Measurements from ENCODE around the gene CRTC3. TPM values are rescaled to one million over a fixed set of nuclear protein-coding genes. Genes with fewer than 3 reads are reported as not detected.

CRTC3 gene
- total and polyA plus RNA-seq, 2 of the 13 experiments (the other 11 are each of a cell fraction or from before 2014, with no cell fraction given), result 8.4 to 11.8 TPM

- TF ChIP-seq ZNF691 (CRISPR knock-in tag; IDR thresholded peaks at IDR 0.05; ENCODE audit: borderline replicate concordance, low read depth), result no peak
- no peak for TF ChIP-seq ZKSCAN1 (IDR thresholded peaks at IDR 0.05; ENCODE audit: low read length)
- no peak for TF ChIP-seq FOXA1 (IDR thresholded peaks at IDR 0.05)
- no peak for TF ChIP-seq FOXA1 (CRISPR knock-in tag; IDR thresholded peaks at IDR 0.05)
- TF ChIP-seq ZNF788 (CRISPR knock-in tag; IDR thresholded peaks at IDR 0.05; ENCODE audit: borderline replicate concordance), result no peak
- TF ChIP-seq HINFP (CRISPR knock-in tag; IDR thresholded peaks at IDR 0.05; ENCODE audit: low read depth), result no peak
- no peak for TF ChIP-seq ZNF614 (CRISPR knock-in tag; IDR thresholded peaks at IDR 0.05; ENCODE audit: borderline replicate concordance)
- TF ChIP-seq ZNF580 (CRISPR knock-in tag; IDR thresholded peaks at IDR 0.05; ENCODE audit: borderline replicate concordance, low read depth), result no peak
- TF ChIP-seq PREB (CRISPR knock-in tag; IDR thresholded peaks at IDR 0.05), result no peak
- TF ChIP-seq IKZF4 (CRISPR knock-in tag; IDR thresholded peaks at IDR 0.05; ENCODE audit: borderline replicate concordance, low read depth, not compliant biosample characterization), result no peak
- TF ChIP-seq MBD4 (IDR thresholded peaks at IDR 0.05; ENCODE audit: borderline replicate concordance, low read length), result no peak
Measured at GRCh38 chr15:90610190-90610589, 80.5 kb downstream of the CRTC3 start (continued).
